Parathyroid adenoma (tissue), 2 donors: ENCODE data around the gene IMMP2L.

Experiments used
- H2AFZ ChIP-seq: fragments of 300-600 bp; sonication (generic); one replicate; pipeline ENCODE4 v1.7.0; 2017; ENCODE audit warnings: antibody characterized with exemption, mild to moderate bottlenecking
- H3K27ac ChIP-seq: fragments of 300-600 bp; sonication (generic); one replicate; pipeline ENCODE4 v1.7.0; 2017
- H3K27me3 ChIP-seq: fragments of 300-600 bp; sonication (generic); one replicate; pipeline ENCODE4 v1.7.0; 2017; ENCODE audit warnings: low read length; ENCODE audit not compliant: control insufficient read depth, insufficient read depth
- H3K36me3 ChIP-seq: fragments of 300-600 bp; sonication (generic); one replicate; pipeline ENCODE4 v1.7.0; 2017; ENCODE audit warnings: low read length; ENCODE audit not compliant: control insufficient read depth, insufficient read depth
- H3K4me1 ChIP-seq: fragments of 300-600 bp; sonication (generic); one replicate; pipeline ENCODE4 v1.7.0; 2017; ENCODE audit warnings: control low read depth
- H3K4me2 ChIP-seq: fragments of 300-600 bp; sonication (generic); one replicate; pipeline ENCODE4 v1.7.0; 2017; ENCODE audit warnings: low read length
- H3K4me3 ChIP-seq: fragments of 300-600 bp; sonication (generic); one replicate; pipeline ENCODE4 v1.7.0; 2017; ENCODE audit warnings: low read depth, low read length
- H3K79me2 ChIP-seq: fragments of 300-600 bp; sonication (generic); one replicate; pipeline ENCODE4 v1.7.0; 2017; ENCODE audit warnings: control low read depth
- H3K9ac ChIP-seq: fragments of 300-600 bp; sonication (generic); one replicate; pipeline ENCODE4 v1.7.0; 2017; ENCODE audit warnings: mild to moderate bottlenecking
- H3K9me3 ChIP-seq: fragments of 300-600 bp; sonication (generic); one replicate; pipeline ENCODE4 v1.7.0; 2017; ENCODE audit warnings: low read length; ENCODE audit not compliant: control insufficient read depth
- CTCF ChIP-seq: fragments of 300-600 bp; sonication (generic); IDR thresholded peaks from one replicate; pipeline ENCODE4 v1.7.0; 2017; ENCODE audit warnings: antibody characterized with exemption, mild to moderate bottlenecking
- donor health status: primary hyperparathyroidism.

IMMP2L gene

GRCh38 chr7:111400088-111400487 is 162.2 kb downstream of the IMMP2L start:
- no peak for TF ChIP-seq CTCF
- Histone ChIP-seq H3K36me3 (no peaks in the 10 kb centered on the region), H3K27ac (no peak overlapping the region), H3K79me2 (no peaks in the 10 kb centered on the region), H3K4me3 (no peak overlapping the region), H2AFZ (no peak overlapping the region), H3K4me2 (no peak overlapping the region), H3K4me1 (no peaks in the 10 kb centered on the region), H3K9ac (no peak overlapping the region), H3K9me3 (no peaks in the 10 kb centered on the region), H3K27me3 (no peaks in the 10 kb centered on the region)

DNA sequence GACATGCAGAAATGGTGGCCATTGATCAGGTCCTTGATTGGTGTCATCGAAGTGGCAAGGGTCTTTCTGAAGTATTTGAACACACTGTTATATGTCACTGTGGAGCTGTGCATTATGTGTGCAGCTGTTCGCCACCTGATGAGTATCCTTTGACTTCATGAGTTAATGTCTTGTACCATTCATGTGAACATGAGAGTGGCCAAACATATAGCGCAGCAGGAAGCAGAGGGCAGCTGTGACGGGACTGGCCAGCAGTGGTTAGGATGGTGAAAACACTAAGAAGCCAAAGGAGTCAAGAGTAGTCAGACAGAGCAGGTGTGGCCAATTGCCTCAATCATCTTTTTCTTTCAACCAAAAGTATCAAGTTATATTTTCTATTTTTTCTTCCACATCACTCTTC is 167.4 kb downstream of the IMMP2L start:
- H3K9ac ChIP-seq = no peak overlapping the region
- H3K27ac ChIP-seq = no peak overlapping the region
- no peak overlapping the region for H3K4me3 ChIP-seq
- no peaks in the 10 kb centered on the region for H3K4me1 ChIP-seq
- H3K27me3 ChIP-seq = no peaks in the 10 kb centered on the region
- no peak overlapping the region for H2AFZ ChIP-seq
- no peaks in the 10 kb centered on the region for H3K9me3 ChIP-seq
- no peaks in the 10 kb centered on the region for H3K36me3 ChIP-seq
- H3K4me2 ChIP-seq = no peak overlapping the region
- TF ChIP-seq CTCF = no peak
- no peaks in the 10 kb centered on the region for H3K79me2 ChIP-seq

DNA sequence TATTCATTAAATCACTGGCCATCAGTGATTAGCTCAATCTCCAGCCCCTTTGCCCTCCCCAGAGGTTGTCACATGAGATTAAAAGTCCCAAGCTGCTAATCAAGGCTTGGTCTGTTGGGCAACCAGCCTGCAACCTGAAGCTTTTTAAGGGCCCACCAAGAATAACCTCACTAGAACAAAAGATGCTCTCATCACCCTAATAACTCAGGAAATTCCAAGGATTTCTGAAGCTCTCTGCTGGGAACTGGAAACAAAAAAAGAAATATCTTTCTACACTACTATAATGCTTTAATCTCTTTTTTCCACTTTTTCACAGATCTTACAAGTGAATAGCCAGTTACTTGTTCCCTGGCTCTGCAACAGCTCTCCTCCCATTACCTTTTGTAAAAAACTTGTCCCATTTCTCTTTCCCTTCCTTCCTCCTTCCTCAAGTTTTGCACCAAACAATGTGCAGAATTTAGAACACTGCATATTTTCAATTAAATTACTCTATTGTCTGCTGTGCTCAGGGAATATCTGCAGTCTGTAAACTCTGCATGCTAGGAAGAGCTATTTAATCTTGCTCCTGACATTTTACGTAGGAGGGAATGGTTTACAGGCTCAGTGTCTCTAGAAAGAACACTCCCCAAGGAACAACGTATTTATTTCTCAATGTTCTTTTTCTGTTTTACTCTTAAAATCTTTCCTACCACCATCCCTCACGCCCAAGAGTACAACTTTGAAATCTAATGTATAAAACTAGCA is 169.1 kb downstream of the IMMP2L start:
- H3K4me1 ChIP-seq = no peaks in the 10 kb centered on the region
- no peaks in the 10 kb centered on the region for H3K79me2 ChIP-seq
- H3K27ac ChIP-seq = no peak overlapping the region
- no peak overlapping the region for H3K4me3 ChIP-seq
- no peaks in the 10 kb centered on the region for H3K27me3 ChIP-seq
- no peak for TF ChIP-seq CTCF
- H3K9me3 ChIP-seq = no peaks in the 10 kb centered on the region
- no peaks in the 10 kb centered on the region for H3K36me3 ChIP-seq
- no peak overlapping the region for H3K9ac ChIP-seq
- no peak overlapping the region for H2AFZ ChIP-seq
- no peak overlapping the region for H3K4me2 ChIP-seq

- no peak overlapping the region for H3K9ac ChIP-seq
- H3K9me3 ChIP-seq = no peaks in the 10 kb centered on the region
- H3K4me1 ChIP-seq = no peaks in the 10 kb centered on the region
- no peaks in the 10 kb centered on the region for H3K79me2 ChIP-seq
- H2AFZ ChIP-seq = no peak overlapping the region
- no peak overlapping the region for H3K4me3 ChIP-seq
- H3K27ac ChIP-seq = no peak overlapping the region
- no peak overlapping the region for H3K4me2 ChIP-seq
- no peaks in the 10 kb centered on the region for H3K36me3 ChIP-seq
- H3K27me3 ChIP-seq = no peaks in the 10 kb centered on the region
- no peak for TF ChIP-seq CTCF
These were observed 170.0 kb downstream of the IMMP2L start for GRCh38 chr7:111392294-111392693.

DNA sequence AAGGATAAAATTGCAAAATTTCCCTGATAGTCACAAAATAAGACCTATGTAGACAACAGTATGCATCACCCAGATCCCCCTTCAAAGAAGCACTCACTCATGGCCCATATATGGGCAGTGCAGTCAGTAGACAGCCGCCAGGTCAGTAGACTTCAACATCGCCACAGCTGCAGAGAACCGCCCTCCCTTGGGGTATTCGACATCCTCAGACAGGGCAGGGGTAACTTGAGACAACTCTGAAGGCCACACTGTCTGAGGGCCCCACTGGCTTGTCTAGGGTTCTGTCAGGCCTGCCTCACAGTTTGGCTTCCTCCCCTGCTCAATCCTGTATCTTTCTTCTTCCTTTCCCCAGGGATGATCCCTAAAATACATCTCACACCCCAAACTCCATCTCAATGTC is 172.3 kb downstream of the IMMP2L start:
- Histone ChIP-seq H3K4me2 (no peak overlapping the region), H2AFZ (no peak overlapping the region), H3K36me3 (no peaks in the 10 kb centered on the region), H3K79me2 (no peaks in the 10 kb centered on the region), H3K4me1 (no peaks in the 10 kb centered on the region), H3K27ac (no peak overlapping the region), H3K9me3 (no peaks in the 10 kb centered on the region), H3K9ac (no peak overlapping the region), H3K4me3 (no peak overlapping the region), H3K27me3 (no peaks in the 10 kb centered on the region)
- no peak for TF ChIP-seq CTCF
